ENCODE results near the gene EFL1. TPM values are rescaled to one million over a fixed set of nuclear protein-coding genes. Genes with fewer than 3 reads are reported as not detected.

The EFL1 gene
- total RNA-seq, 1 experiment from 2014 or later: 44.7 TPM

GRCh38 chr15:82091636-82092140, 170.8 kb downstream of the EFL1 start:
- ChIA-PET POLR2A (interaction anchor here (0.6 to 0.9 kb wide), 3 partner anchors 15 to 681 kb away, joined by 3 to 4 read pairs (median 3); no protein-coding TSS in a partner anchor), CTCF (interaction anchor here (2.9 kb wide), 1 partner anchor 16 kb away, joined by 9 read pairs; no protein-coding TSS in a partner anchor)
- Mint-ChIP-seq H3K9me3 (ENCODE audit: unreplicated experiment) (no peaks in the 10 kb centered on the region), H3K4me1 (ENCODE audit: insufficient read depth, unreplicated experiment) (peaks cover 8% of the 10 kb centered on the region), H3K4me3 (ENCODE audit: unreplicated experiment) (no peak overlapping the region), H3K27ac (ENCODE audit: low read depth, unreplicated experiment) (peak overlapping the region; percentile 41), H3K27me3 (ENCODE audit: insufficient read depth, unreplicated experiment) (no peaks in the 10 kb centered on the region), H3K36me3 (ENCODE audit: insufficient read depth, unreplicated experiment) (no peaks in the 10 kb centered on the region)
- BruUV-seq (replicated peaks): no TSS peak
- TF ChIP-seq CTCF (IDR thresholded peaks at IDR 0.05; ENCODE audit: unreplicated experiment): no peak
- DNase-seq (ENCODE audit: unreplicated experiment): no peak
- intact Hi-C loops (cut with micrococcal nuclease): no loop called here

- CTCF ChIA-PET: interaction anchor here (0.6 kb wide), 1 partner anchor 54 kb away, joined by 3 read pairs; no protein-coding TSS in a partner anchor
- Mint-ChIP-seq H3K36me3 (ENCODE audit: insufficient read depth, unreplicated experiment) (no peaks in the 10 kb centered on the region), H3K4me3 (ENCODE audit: unreplicated experiment) (no peak overlapping the region), H3K4me1 (ENCODE audit: insufficient read depth, unreplicated experiment) (peaks cover 5% of the 10 kb centered on the region), H3K9me3 (ENCODE audit: unreplicated experiment) (no peaks in the 10 kb centered on the region), H3K27me3 (ENCODE audit: insufficient read depth, unreplicated experiment) (no peaks in the 10 kb centered on the region), H3K27ac (ENCODE audit: low read depth, unreplicated experiment) (no peak overlapping the region)
- no peak for DNase-seq (ENCODE audit: unreplicated experiment)
- intact Hi-C loops (cut with micrococcal nuclease): no loop called here
- TF ChIP-seq CTCF (IDR thresholded peaks at IDR 0.05; ENCODE audit: unreplicated experiment): no peak
- POLR2A ChIA-PET: interaction anchor here (0.6 kb wide), 1 partner anchor 37 kb away, joined by 3 read pairs; no protein-coding TSS in a partner anchor
- no TSS peak for BruUV-seq (replicated peaks)
Observed at GRCh38 chr15:82086243-82086995, 176.1 kb downstream of the EFL1 start.

- ChIA-PET CTCF (interaction anchor here (0.6 to 1.3 kb wide), 5 partner anchors 21 to 672 kb away, joined by 3 to 5 read pairs (median 4); no protein-coding TSS in a partner anchor), POLR2A (no interaction called here)
- H3K4me3 Mint-ChIP-seq (ENCODE audit: unreplicated experiment): no peak overlapping the region
- peaks cover 6% of the 10 kb centered on the region for H3K36me3 Mint-ChIP-seq (ENCODE audit: insufficient read depth, unreplicated experiment)
- no peak overlapping the region for H3K27ac Mint-ChIP-seq (ENCODE audit: low read depth, unreplicated experiment)
- peak; percentile 14 for TF ChIP-seq CTCF (IDR thresholded peaks at IDR 0.05; ENCODE audit: unreplicated experiment)
- no peaks in the 10 kb centered on the region for H3K27me3 Mint-ChIP-seq (ENCODE audit: insufficient read depth, unreplicated experiment)
- peak; percentile 33 for DNase-seq (ENCODE audit: unreplicated experiment)
- no peaks in the 10 kb centered on the region for H3K9me3 Mint-ChIP-seq (ENCODE audit: unreplicated experiment)
- H3K4me1 Mint-ChIP-seq (ENCODE audit: insufficient read depth, unreplicated experiment): peaks cover 5% of the 10 kb centered on the region
- BruUV-seq (replicated peaks): no TSS peak
- intact Hi-C loops (cut with micrococcal nuclease): no loop called here
Observed at GRCh38 chr15:82081914-82082762, 180.4 kb downstream of the EFL1 start.

GRCh38 chr15:82080774-82081173, 181.8 kb downstream of the EFL1 start:
- ChIA-PET POLR2A (no interaction called here), CTCF (interaction anchor here (0.6 kb wide), 1 partner anchor 71 kb away, joined by 3 read pairs; no protein-coding TSS in a partner anchor)
- Mint-ChIP-seq H3K4me1 (ENCODE audit: insufficient read depth, unreplicated experiment) (peaks cover 5% of the 10 kb centered on the region), H3K27ac (ENCODE audit: low read depth, unreplicated experiment) (no peak overlapping the region), H3K9me3 (ENCODE audit: unreplicated experiment) (no peaks in the 10 kb centered on the region), H3K27me3 (ENCODE audit: insufficient read depth, unreplicated experiment) (no peaks in the 10 kb centered on the region), H3K4me3 (ENCODE audit: unreplicated experiment) (no peak overlapping the region), H3K36me3 (ENCODE audit: insufficient read depth, unreplicated experiment) (peaks cover 6% of the 10 kb centered on the region)
- BruUV-seq (replicated peaks): no TSS peak
- no peak for DNase-seq (ENCODE audit: unreplicated experiment)
- no peak for TF ChIP-seq CTCF (IDR thresholded peaks at IDR 0.05; ENCODE audit: unreplicated experiment)
- intact Hi-C loops (cut with micrococcal nuclease): no loop called here
